Endothelial cell of umbilical vein (primary cell): ENCODE results near the gene WWC1. TPM values are rescaled to one million over a fixed set of nuclear protein-coding genes. Genes with fewer than 3 reads are reported as not detected.
"Not testable (repeated sequence)": the region's sequence is repeated elsewhere in the genome, so short reads cannot be mapped to it uniquely, and the experiment has no call there.

ENCODE experiments used
- BruUV-seq: library from RNA; stranded (reverse); fragments of 400-500 nt; replicated peaks from 2 replicates; lab custom pipeline; 2021; lab: Mats Ljungman, UMichigan
- CTCF ChIA-PET: fragments of 300-600, 350-600 bp; sonication (Branson Sonifier 250); formaldehyde crosslinking; loops from one replicate; lab custom pipeline; 2021; ENCODE audit warnings: antibody characterized with exemption, inconsistent platforms; lab: Charles Lee
- POLR2A ChIA-PET: fragments of 300-600, 350-600 bp; sonication (Branson Sonifier 250); formaldehyde crosslinking; loops from one replicate; lab custom pipeline; 2021; ENCODE audit warnings: antibody characterized with exemption, inconsistent platforms; lab: Charles Lee
- DNase-seq: peaks from one replicate; pipeline ENCODE4 v3.0.0-alpha.2; 2011; ENCODE audit warnings: low read depth, low spot score
- FAIRE-seq: peaks from 2 replicates; lab custom pipeline; 2011; peaks lifted over from hg19 to GRCh38; lab: Jason Lieb, UNC
- H2AFZ ChIP-seq: 2 replicates; pipeline ENCODE4 v1.6.0; 2012; ENCODE audit warnings: low read depth, low read length, control low read depth, inconsistent platforms
- H3K27ac ChIP-seq: 2 replicates; pipeline ENCODE4 v1.5.1; 2011; ENCODE audit warnings: low read depth, mild to moderate bottlenecking, control low read depth, low read length, moderate library complexity; ENCODE audit not compliant: insufficient read depth
- H3K27me3 ChIP-seq, 2 experiments: 2 replicates each; pipeline versions ENCODE4 v1.6.0 to v1.6.1; 2011; ENCODE audit warnings: low read length in 2 of 2, mixed read lengths in 1 of 2; ENCODE audit not compliant: control insufficient read depth in 2 of 2, insufficient read depth in 2 of 2
- H3K36me3 ChIP-seq, 2 experiments: 2 replicates in 1 of 2; 3 replicates in 1 of 2; pipeline ENCODE4 v1.5.1; 2011; ENCODE audit warnings: low read length in 2 of 2, mild to moderate bottlenecking in 1 of 2, moderate library complexity in 1 of 2; ENCODE audit not compliant: control insufficient read depth in 2 of 2, insufficient read depth in 2 of 2; ENCODE audit errors: extremely low read depth in 1 of 2
- H3K4me1 ChIP-seq: 3 replicates; pipeline ENCODE4 v1.5.1; 2011; ENCODE audit warnings: mild to moderate bottlenecking, low read length; ENCODE audit not compliant: control insufficient read depth, insufficient read depth; ENCODE audit errors: extremely low read depth
- H3K4me2 ChIP-seq: 2 replicates; pipeline ENCODE4 v1.6.1; 2011; ENCODE audit warnings: low read length, control low read depth, mixed read lengths; ENCODE audit not compliant: insufficient read depth
- H3K4me3 ChIP-seq, 3 experiments: fragments of 200-600 bp in 1 of 3; sonication (generic), shearing (Covaris generic) in 1 of 3; replicated peaks in 1 of 3; 2 replicates each; pipeline ENCODE4 v1.5.1; 2011 to 2016; ENCODE audit warnings: control low read depth in 3 of 3, low read length in 3 of 3, mild to moderate bottlenecking in 2 of 3, inconsistent platforms in 1 of 3, low read depth in 1 of 3, moderate library complexity in 1 of 3; ENCODE audit not compliant: insufficient read depth in 1 of 3
- H3K79me2 ChIP-seq: 2 replicates; pipeline ENCODE4 v1.6.0; 2012; ENCODE audit warnings: low read length, inconsistent platforms; ENCODE audit not compliant: control insufficient read depth, insufficient read depth
- H3K9ac ChIP-seq: replicated peaks from 2 replicates; pipeline ENCODE3; 2011; ENCODE audit warnings: low read length, control low read depth; ENCODE audit not compliant: insufficient read depth; ENCODE audit errors: extremely low read depth
- H3K9me1 ChIP-seq: replicated peaks from 3 replicates; pipeline ENCODE4 v1.6.0; 2011; ENCODE audit warnings: mild to moderate bottlenecking, low read length; ENCODE audit not compliant: control insufficient read depth, insufficient read depth; ENCODE audit errors: extremely low read depth
- H3K9me3 ChIP-seq: replicated peaks from 2 replicates; pipeline ENCODE4 v1.5.1; 2012; ENCODE audit warnings: low read length, inconsistent platforms; ENCODE audit not compliant: control insufficient read depth, insufficient read depth
- H4K20me1 ChIP-seq: replicated peaks from 2 replicates; pipeline ENCODE3; 2011; ENCODE audit warnings: mild to moderate bottlenecking, low read length; ENCODE audit not compliant: control insufficient read depth, insufficient read depth; ENCODE audit errors: extremely low read depth
- EZH2 ChIP-seq: IDR thresholded peaks from 2 replicates; pipeline ENCODE4 v1.6.1; 2012; ENCODE audit warnings: borderline replicate concordance, low read depth, mild to moderate bottlenecking, moderate library complexity, low read length, inconsistent platforms; ENCODE audit not compliant: severe bottlenecking
- FOS ChIP-seq: IDR thresholded peaks from 2 replicates; pipeline ENCODE4 v1.6.1; 2011; ENCODE audit warnings: mild to moderate bottlenecking, low read length, moderate library complexity, borderline replicate concordance; ENCODE audit not compliant: insufficient read depth
- GATA2 ChIP-seq: IDR thresholded peaks from 2 replicates; pipeline ENCODE4 v1.7.0; 2011; ENCODE audit warnings: low read depth, mild to moderate bottlenecking, moderate library complexity, mixed read lengths, low read length; ENCODE audit not compliant: insufficient read length, insufficient read depth
- JUN ChIP-seq: IDR thresholded peaks from 2 replicates; pipeline ENCODE4 v1.6.1; 2011; ENCODE audit warnings: borderline replicate concordance, low read depth; ENCODE audit not compliant: insufficient read length, insufficient read depth
- MYC ChIP-seq: IDR thresholded peaks from one replicate; pipeline ENCODE4 v1.6.1; 2011; ENCODE audit warnings: mild to moderate bottlenecking, low read depth, low read length
- POLR2A ChIP-seq: IDR thresholded peaks from 2 replicates; pipeline ENCODE4 v1.6.1; 2012; ENCODE audit warnings: low read depth, mild to moderate bottlenecking, control low read depth, low read length
- POLR2AphosphoS5 ChIP-seq: IDR thresholded peaks from 2 replicates; pipeline ENCODE4 v1.6.1; 2012; ENCODE audit warnings: low read depth, mild to moderate bottlenecking, control low read depth, low read length, moderate library complexity; ENCODE audit not compliant: insufficient read depth
- dilution Hi-C: fragments of 300-500 bp; cut with MboI; formaldehyde crosslinking; loops from one replicate; pipeline ENCODE4 v1.15.0; 2019; ENCODE audit warnings: low sequenced_read_pairs; ENCODE audit not compliant: extremely low pct_ligation_motif_present
- intact Hi-C: fragments of 100-400 bp; cut with micrococcal nuclease; formaldehyde crosslinking; loops from one replicate; pipeline ENCODE4 v1.10.0; 2022
- polyA plus RNA-seq, 4 experiments: library from polyadenylated mRNA; depleted of rRNA in 3 of 4; stranded (reverse) in 3 of 4; unstranded in 1 of 4; fragments of >200 nt; gene quantifications; 2 replicates each; pipeline versions ENCODE4 v1.2.1 to v1.2.3, GENCODE V29; 2011 to 2012; ENCODE audit warnings: missing spikeins in 1 of 4
- total RNA-seq: library from RNA; stranded (reverse); gene quantifications from 2 replicates; pipeline ENCODE4 v1.2.3, GENCODE V29; 2021
- TF ChIP-seq, protein P1 (sequence below): IDR thresholded peaks from 2 replicates; pipeline ENCODE4 v1.6.1; 2011; ENCODE audit not compliant: insufficient read depth, insufficient read length
- TF ChIP-seq, protein P2 (sequence below), 2 donors: IDR thresholded peaks; 1 replicate in 1 of 2; 2 replicates in 1 of 2; pipeline ENCODE4 v1.5.1; 2011; ENCODE audit warnings: low read length in 2 of 2, mild to moderate bottlenecking in 2 of 2, moderate library complexity in 2 of 2, control low read depth in 1 of 2, inconsistent platforms in 1 of 2, low read depth in 1 of 2; ENCODE audit not compliant: insufficient read depth in 1 of 2; ENCODE audit errors: extremely low read depth in 1 of 2

The WWC1 gene
- total and polyA plus RNA-seq, 2 donors (not counting 3 experiments of a cell fraction or from before 2014, with no cell fraction given) = 0.03 to 0.91 TPM

DNA sequence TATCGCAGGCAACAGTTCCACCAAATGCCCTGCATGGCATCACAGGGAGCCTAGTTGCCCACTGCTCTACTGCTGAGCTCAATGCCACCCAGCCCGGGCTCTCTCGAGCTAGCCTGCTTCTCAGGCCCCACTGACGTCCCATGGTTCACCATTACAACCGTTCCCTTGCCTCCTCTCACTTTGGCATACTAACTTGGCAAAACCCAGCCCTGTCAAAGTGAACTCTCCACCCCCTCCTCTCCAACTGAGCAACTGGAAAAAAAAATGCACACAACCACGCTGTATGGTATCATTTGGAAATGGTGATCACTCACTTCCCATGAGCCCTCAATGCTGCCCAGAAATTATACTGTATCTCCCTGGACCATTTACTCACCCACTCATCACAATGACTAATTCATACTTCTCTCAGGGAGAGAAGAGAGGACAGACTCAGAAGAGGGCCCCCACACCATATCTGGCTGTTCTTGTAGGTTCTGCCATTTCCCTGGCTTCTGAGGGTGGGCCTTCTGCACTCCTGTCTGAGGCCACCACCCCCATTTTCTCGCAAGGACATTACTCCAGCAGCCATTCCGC, 143.4 kb downstream of the WWC1 start:
- TF ChIP-seq, protein P1, sequence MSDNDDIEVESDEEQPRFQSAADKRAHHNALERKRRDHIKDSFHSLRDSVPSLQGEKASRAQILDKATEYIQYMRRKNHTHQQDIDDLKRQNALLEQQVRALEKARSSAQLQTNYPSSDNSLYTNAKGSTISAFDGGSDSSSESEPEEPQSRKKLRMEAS = no peak
- no peak for TF ChIP-seq GATA2
- TF ChIP-seq, protein P2, sequence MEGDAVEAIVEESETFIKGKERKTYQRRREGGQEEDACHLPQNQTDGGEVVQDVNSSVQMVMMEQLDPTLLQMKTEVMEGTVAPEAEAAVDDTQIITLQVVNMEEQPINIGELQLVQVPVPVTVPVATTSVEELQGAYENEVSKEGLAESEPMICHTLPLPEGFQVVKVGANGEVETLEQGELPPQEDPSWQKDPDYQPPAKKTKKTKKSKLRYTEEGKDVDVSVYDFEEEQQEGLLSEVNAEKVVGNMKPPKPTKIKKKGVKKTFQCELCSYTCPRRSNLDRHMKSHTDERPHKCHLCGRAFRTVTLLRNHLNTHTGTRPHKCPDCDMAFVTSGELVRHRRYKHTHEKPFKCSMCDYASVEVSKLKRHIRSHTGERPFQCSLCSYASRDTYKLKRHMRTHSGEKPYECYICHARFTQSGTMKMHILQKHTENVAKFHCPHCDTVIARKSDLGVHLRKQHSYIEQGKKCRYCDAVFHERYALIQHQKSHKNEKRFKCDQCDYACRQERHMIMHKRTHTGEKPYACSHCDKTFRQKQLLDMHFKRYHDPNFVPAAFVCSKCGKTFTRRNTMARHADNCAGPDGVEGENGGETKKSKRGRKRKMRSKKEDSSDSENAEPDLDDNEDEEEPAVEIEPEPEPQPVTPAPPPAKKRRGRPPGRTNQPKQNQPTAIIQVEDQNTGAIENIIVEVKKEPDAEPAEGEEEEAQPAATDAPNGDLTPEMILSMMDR (IDR thresholded peaks at IDR 0.05; ENCODE audit: extremely low read depth in 1 of 2, insufficient read depth in 1 of 2, low read depth in 1 of 2, low read length in 2 of 2) = no peak
- TF ChIP-seq POLR2A = no peak
- TF ChIP-seq FOS = no peak
- TF ChIP-seq JUN = no peak
- no peak for TF ChIP-seq POLR2AphosphoS5
- no peak for TF ChIP-seq EZH2
- no peak for TF ChIP-seq MYC
- no TSS peak for BruUV-seq
- dilution Hi-C loops = no loop called here

DNA sequence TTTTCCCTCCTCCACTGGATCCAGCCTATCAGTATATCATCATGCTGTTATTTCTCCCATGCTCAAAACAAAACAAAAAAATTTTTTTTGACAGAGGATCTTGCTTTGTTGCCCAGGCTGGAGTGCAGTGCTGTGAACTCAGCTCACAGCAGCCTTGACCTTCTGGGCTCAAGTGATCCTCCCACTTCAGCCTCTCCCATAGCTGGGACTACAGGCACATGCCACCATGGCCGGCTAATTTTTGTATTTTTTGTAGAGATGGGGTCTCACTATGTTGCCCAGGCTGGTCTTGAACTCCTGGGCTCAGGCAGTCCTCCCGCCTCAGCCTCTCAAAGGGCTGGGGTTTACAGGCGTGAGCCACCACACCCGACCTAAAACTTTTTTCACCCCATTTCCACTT, 143.9 kb downstream of the WWC1 start:
- H3K4me2 ChIP-seq, H3K9me3 ChIP-seq, H3K4me1 ChIP-seq, dilution Hi-C loops, H4K20me1 ChIP-seq, H3K9me1 ChIP-seq, FAIRE-seq, BruUV-seq, H3K36me3 ChIP-seq, H3K27me3 ChIP-seq, intact Hi-C loops, H3K27ac ChIP-seq, POLR2A ChIA-PET, H3K4me3 ChIP-seq, H3K9ac ChIP-seq, H3K79me2 ChIP-seq, CTCF ChIA-PET, DNase-seq, H2AFZ ChIP-seq: not testable (repeated sequence)

More for the DNA sequence above, 143.4 kb downstream of the WWC1 start:
- CTCF ChIA-PET = no interaction called here
- Histone ChIP-seq H3K4me1 (no peaks in the 10 kb centered on the region), H3K9ac (no peak overlapping the region), H3K4me2 (no peak overlapping the region), H3K4me3 (no peak overlapping the region), H3K9me3 (no peaks in the 10 kb centered on the region), H3K36me3 (no peaks in the 10 kb centered on the region), H3K79me2 (no peaks in the 10 kb centered on the region), H3K9me1 (no peaks in the 10 kb centered on the region), H3K27ac (no peak overlapping the region), H3K27me3 (no peaks in the 10 kb centered on the region), H2AFZ (no peak overlapping the region), H4K20me1 (no peaks in the 10 kb centered on the region)
- DNase-seq (no peak), FAIRE-seq (no peak)
- intact Hi-C loops = no loop called here
- POLR2A ChIA-PET = no interaction called here
